Stromal cell of bone marrow (primary cell): Measurements from ENCODE around the gene CXXC1.
"Not testable (repeated sequence)": the region's sequence is repeated elsewhere in the genome, so short reads cannot be mapped to it uniquely, and the experiment has no call there.

ENCODE experiments used
- DNase-seq: peaks from one replicate; pipeline ENCODE4 v3.0.0-alpha.2; 2012; ENCODE audit warnings: low read depth

Gene CXXC1

DNA sequence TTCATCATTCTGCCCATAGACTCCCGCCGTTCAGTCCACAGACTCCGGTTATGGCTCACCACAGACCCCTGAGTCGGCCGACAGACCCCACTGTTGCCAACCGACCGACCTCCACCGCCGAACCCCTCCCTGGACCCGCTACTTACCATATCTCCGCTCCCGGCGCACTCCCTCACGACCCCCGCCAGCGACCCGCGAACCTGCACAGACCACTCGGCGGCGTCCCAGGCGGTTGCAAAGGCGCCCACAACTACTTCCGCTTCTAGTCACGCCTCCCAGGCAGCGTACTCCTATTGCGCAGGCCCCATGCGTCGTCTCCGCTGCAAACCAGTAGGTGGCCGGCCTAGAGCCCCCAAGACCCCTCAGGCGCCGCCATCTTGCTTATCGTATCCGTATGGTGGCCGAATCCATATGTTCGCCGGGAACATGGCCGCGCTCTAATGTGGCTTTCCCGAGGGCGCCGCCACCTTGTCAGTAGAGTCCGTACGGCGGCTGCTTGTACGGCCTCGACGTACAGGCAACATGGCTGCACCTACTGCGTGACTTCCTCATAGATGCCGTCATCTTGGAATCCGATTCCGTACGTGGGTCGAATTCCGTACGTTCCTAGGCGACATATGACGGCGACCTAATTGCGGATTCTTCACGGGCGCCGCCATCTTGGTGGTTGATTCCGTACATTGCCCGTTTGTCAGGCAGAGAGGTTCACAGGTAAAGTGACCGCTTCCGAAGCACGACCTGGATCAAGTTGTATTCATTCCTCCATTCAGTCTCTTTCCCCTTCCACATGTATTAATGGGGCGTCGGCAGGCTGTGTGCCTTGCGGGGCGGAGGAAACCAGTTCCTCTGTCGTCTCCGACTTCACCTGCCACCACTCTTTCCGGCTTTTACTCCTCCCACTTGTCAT lies at the start of gene CXXC1:
CXXC1 (minus strand) TSS at position 252 of the 907 bp plus-strand sequence; CDS start at position 149, 103 bp downstream.
- DNase-seq, result peak; percentile 98

DNA sequence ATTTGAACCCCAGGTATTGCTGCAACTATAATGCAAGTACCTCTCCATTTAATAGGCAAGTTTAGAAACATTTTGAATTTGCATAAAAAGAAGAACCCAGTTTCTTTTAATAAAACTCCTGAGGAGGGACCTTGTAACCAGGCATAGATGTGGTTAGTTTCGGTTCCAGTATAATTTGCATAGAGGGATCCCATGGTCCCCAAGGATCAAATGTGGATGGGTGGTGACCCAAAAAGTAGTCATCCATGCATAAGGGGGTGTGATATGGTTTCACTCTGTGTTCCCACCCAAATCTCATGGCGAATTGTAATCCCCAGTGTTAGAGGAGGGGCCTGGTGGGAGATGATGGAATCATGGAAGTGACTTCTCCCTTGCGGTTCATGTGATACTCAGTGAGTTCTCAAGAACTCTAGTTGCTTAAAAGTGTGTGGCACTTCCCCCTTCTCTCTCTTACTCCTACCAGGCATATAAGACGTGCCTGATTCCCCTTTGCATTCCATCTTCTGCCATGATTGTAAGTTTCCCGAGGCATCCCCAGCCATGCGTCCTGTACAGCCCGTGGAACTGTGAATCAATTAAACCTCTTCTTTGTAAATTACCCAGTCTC lies 47.2 kb upstream of the CXXC1 start:
- no peak for DNase-seq

DNA sequence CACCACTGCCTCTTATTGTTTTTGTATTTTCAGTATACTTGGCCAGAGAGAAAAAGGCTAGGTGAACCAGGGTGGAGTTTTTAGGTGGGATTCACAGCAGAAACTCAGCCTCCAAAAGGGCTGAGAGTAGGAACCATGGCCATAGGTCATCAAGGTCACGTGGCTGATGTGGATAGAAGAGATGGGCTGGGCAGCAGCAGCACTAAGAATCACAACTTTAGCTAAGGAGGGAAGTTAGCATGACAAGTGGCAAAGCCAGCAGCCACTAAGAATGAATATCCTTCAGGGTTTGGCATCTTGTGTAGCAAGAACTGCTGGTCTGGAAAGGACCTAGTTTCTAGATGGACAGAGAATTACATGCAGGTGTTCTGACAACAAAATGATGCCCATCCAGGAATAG lies 44.2 kb upstream of the CXXC1 start:
- no peak for DNase-seq

DNA sequence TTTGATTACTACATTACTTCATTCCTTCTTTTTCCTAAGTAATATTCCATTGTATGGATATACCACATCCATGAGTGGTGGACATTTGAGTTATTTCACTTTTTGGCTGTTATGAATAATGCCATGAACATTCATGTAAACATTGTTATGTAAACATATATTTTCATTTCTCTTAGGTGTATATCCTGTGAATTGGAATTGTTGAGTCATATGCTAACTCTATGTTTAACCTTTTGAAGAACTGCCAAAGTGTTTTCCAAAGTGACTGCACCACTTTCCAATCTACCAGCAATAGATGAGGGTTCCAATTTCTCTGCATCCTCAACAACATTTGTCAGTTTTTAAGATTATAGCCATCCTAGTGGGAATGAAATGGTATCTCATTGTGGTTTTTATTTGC lies 42.7 kb upstream of the CXXC1 start:
- no peak for DNase-seq

- no peak for DNase-seq
These were observed 40.5 kb upstream of the CXXC1 start for GRCh38 chr18:50327983-50328382.

GRCh38 chr18:50320719-50321118 lies 33.2 kb upstream of the CXXC1 start:
- DNase-seq, result no peak

- no peak for DNase-seq
These were observed 27.8 kb upstream of the CXXC1 start for GRCh38 chr18:50315100-50315871.

DNA sequence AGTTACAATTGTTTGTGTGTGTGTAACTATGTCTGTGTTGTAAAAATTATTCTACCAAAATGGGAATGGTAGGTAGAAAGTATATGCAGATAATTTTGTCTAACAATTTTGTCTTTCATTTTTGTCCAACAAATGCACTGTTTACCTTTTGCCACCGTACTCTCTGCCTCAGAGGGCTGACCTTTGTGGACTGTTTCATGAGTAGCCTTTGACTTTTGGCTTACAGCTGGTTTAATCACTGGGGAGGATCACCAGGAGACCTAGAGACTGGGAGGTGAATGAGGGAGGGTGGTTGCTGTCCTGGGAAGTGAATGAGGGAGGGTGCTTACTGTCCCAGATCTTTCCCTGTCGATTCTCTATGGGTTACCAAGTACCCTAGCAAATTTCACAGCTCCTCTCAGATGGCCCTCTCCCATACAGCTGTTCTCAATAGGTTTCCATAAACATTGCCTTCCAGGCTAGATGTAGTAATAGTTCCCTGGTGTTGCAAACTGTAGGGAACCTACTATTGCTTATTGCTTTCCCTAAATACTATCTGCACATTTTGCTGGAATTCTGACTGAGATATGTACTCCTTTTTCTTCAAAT lies 26.5 kb upstream of the CXXC1 start:
- DNase-seq, result no peak

- no peak for DNase-seq
These were observed 25.6 kb upstream of the CXXC1 start for GRCh38 chr18:50313031-50313607.

DNA sequence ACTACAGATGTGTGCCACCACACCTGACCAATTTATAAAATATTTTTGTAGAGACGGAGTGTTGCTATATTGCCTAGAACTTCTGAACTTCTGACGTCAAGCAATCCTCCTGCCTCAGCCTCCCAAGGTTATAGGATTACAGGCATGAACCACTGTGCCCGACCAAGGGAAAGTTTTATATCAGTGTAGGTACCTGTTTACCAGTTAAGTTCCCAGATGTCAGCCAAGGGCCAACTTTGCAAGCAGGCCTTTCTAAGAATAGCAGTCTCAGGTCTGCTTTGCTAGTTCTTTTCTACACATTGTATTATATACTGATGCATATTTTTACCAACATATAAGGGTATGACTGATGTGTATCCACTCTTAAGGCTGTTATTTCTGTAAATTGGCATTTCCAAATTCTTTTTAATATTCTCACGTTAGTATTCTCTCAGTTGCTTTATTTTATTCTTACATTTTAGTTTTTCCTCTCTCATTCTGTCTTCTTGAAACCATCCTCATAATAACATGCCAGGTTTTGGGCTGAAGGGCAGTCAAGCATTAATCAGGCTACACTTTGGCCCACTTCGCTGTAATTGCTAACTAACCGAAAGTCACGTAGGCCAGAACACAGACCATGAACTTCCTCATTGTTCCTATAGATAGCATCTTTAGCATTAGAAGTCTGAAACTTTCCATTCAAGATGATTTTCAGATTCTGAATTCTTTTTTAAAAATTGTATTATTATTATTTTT lies 25.0 kb upstream of the CXXC1 start:
- DNase-seq, result no peak

GRCh38 chr18:50311650-50312049 lies 24.2 kb upstream of the CXXC1 start:
- no peak for DNase-seq

GRCh38 chr18:50310080-50310479 lies 22.6 kb upstream of the CXXC1 start:
- DNase-seq, result no peak

DNA sequence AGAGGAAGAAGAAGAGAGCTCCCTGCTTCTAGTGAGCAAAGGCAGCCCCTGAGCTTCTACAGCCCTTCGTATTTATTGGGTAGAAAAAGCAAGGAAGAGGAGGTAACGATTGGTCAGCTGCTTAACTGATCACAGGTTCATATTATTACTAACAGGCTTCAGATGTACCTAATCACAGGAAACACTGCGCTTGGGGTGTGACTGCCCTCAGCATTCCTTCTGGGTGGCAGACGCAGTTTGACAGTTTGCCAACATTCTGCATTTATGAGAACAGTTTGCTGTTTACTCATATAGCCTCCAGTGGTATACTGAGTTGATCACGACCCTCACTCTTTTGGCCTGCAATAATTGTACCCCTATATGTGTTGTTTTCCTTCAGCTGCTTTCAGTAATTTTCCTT lies 21.4 kb upstream of the CXXC1 start:
- not testable (repeated sequence) for DNase-seq

DNA sequence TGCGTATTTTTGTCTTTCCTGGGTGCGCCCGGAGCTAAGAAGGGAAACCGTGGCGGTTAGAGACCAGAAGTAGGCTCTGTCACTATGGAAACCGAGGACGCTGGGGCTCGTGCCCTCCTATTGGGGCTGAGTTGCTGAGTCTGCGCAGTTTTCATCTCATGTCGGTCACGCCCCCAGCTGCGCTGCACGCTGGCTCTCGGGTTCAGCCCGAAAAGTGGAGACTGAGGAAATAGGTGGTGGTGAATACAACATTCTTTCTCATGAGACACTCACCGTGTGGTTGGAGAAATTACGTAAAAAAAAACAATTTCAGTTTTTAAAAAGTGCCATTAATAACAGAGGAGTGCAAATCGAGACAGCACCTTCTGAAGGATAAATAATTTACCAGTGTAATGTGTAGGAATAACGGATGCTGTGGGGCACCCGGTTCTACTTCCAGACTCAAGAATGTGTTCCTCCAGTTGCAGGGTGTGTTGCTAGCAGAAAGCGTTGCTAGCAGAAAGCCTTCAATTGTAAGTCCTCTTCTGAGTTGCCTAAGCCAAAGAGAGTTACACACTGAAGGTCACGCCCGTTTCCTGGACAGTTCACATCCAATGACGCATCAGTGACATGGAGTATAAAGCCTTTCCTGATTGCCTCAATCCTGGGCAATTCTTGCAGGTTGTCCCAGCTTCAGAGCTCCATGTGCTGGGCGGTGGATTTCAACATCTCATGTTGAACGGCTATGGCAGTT lies 20.4 kb upstream of the CXXC1 start:
- DNase-seq, result peak; percentile 88

DNA sequence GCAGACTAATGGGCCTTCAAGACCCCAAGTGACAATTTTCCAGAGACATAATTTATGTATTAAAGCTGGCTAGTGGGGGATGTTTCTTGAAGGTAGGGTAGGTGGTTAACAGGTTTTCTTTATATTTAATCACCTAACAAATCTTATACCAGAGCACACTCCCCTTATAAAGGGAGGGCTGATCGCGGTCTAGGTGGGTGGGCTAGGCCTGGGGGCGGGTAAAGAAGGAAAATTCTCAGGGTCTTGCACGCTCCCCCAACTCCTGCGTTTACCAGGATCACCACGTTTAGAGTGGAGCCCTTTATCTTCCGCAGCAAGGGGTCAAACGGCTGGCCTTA lies 19.9 kb upstream of the CXXC1 start:
- no peak for DNase-seq

DNA sequence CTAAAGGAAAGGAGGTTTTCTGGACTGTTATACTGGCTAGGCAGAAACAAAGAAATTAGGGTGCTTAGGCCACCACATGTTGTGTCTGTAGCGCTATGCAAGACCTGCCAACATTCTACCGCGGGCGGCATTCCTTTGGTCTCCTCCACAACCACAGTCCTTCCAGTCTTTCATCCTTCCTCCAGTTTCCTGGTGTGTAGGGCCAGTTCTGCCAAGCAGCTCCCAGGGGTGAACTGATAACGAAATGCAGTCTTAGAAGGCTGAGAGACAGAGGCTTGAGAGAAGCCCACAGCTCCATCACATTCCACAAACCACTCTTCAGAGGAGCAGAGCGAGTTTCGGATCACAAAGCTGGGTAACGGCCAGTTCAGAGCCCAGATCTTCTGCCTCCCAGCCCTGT lies 19.5 kb upstream of the CXXC1 start:
- peak; percentile 40 for DNase-seq

GRCh38 chr18:50301074-50301473 lies 13.6 kb upstream of the CXXC1 start:
- DNase-seq, result no peak

DNA sequence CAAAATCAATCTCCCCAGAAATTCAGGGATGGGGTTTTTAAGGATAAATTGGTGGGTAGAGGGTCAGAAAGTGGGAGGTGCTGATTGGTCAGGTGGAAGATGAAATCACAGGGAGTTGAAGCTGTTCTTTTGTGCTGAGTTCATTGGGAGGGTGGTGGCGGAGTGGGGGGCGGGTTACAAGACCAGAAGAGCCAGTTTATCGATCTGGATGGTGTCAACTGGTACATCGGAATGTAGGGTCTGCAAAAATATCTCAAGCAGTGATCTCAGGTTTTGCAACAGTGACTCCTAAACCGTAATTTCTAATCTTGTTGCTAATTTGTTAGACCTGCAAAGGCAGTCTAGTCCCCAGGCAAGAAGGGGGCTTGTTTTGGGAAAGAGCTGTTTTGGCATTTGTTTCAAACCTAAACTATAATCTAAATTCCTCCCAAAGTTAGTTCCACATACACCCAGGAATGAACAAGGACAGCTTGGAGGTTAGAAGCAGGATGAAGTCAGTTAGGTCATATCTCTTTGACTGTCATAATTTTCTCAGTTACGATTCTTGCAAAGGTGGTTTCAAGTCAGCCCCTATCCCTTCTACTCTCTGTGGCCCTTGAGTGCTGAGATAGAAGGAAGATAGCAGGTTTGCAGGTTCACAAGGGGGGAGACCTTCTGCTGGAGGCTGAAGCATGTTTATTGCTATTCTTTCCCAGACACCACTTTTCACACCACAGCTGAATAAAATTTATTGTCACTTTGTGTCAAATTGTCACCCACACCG lies 12.3 kb upstream of the CXXC1 start:
- no peak for DNase-seq

GRCh38 chr18:50298443-50299284 lies 11.2 kb upstream of the CXXC1 start:
- no peak for DNase-seq
